Measurements from ENCODE around the gene P3H2. TPM values are rescaled to one million over a fixed set of nuclear protein-coding genes. Genes with fewer than 3 reads are reported as not detected.
A peak's percentile ranks its signal among the peaks of the same experiment; 100 is the strongest.
"Not testable (repeated sequence)": the region's sequence is repeated elsewhere in the genome, so short reads cannot be mapped to it uniquely, and the experiment has no call there.

Gene P3H2, protein sequence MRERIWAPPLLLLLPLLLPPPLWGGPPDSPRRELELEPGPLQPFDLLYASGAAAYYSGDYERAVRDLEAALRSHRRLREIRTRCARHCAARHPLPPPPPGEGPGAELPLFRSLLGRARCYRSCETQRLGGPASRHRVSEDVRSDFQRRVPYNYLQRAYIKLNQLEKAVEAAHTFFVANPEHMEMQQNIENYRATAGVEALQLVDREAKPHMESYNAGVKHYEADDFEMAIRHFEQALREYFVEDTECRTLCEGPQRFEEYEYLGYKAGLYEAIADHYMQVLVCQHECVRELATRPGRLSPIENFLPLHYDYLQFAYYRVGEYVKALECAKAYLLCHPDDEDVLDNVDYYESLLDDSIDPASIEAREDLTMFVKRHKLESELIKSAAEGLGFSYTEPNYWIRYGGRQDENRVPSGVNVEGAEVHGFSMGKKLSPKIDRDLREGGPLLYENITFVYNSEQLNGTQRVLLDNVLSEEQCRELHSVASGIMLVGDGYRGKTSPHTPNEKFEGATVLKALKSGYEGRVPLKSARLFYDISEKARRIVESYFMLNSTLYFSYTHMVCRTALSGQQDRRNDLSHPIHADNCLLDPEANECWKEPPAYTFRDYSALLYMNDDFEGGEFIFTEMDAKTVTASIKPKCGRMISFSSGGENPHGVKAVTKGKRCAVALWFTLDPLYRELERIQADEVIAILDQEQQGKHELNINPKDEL
- 3.9 TPM for total RNA-seq

DNA sequence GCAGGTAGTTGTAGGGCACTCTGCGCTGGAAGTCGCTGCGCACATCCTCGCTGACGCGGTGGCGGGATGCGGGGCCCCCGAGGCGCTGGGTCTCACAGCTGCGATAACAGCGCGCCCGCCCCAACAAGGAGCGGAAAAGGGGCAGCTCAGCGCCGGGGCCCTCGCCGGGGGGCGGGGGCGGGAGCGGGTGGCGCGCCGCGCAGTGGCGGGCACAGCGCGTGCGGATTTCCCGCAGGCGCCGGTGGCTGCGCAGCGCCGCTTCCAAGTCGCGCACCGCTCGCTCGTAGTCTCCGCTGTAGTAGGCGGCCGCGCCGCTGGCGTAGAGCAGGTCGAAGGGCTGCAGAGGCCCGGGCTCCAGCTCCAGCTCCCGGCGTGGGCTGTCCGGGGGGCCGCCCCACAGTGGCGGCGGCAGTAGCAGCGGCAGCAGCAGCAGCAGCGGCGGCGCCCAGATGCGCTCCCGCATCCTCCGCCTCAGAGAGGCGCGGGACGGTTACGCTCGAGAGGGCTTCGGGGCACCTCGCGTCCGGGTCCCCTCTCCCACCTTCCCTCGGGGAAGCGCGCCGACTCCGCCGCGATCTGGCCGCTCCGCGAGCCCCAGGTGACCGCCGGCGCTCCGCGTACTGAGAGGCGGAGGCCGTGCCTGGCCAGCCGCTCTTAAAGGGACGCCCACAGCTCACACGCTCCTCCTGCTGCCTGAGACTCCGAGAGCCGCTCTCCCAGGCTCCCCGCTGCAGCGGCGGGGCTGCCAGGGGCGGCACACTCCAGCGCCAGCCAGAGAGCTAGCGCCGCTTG is at the start of gene P3H2:
Gene P3H2, minus strand, starts transcription at position 629 of the 792 bp plus-strand sequence. Its CDS starts 166 bp downstream, at position 463.
- peak; percentile 97 for ATAC-seq
- DNase-seq (ENCODE audit: low spot score) = peak; percentile 72

DNA sequence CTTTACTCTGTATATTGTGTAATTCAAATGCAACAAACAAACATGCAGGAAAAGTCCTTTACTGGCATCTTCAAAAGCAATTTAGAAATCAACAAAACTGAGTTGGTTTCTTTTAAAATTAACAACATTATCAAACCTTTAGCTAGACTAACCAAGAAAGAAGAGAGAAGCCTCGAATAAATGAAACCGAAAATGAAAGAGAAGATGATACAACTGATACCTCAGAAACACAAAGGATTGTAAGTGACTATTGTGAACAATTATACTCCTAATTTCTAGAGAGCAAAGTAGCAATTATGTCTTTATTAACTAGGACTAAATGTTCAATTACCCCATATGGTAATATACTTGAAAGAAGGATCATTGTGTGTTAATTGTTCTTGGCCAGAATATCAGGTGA is 49.2 kb upstream of the P3H2 start:
- no peak for DNase-seq (ENCODE audit: low spot score)
- no peak for ATAC-seq

DNA sequence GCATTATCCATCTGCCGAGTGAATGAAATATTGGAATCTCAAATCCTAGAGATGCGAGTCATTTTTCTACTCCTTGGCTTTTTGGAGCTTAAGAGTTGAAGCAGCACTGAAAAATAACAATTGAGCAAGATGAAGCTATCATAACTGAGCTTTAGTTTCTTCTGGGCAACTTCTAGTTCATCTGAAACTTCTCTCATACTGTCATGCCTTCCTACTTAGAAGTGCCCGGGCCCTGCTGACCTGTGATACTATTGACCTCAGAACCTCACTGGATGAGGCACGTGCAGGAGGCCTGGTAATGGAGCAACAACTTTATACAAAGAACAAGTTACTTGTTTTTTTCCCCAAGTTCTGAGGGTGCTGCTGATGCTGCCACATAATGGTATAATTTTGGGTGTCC is 48.5 kb upstream of the P3H2 start:
- DNase-seq (ENCODE audit: low spot score) (no peak), ATAC-seq (peak; percentile 57)

DNA sequence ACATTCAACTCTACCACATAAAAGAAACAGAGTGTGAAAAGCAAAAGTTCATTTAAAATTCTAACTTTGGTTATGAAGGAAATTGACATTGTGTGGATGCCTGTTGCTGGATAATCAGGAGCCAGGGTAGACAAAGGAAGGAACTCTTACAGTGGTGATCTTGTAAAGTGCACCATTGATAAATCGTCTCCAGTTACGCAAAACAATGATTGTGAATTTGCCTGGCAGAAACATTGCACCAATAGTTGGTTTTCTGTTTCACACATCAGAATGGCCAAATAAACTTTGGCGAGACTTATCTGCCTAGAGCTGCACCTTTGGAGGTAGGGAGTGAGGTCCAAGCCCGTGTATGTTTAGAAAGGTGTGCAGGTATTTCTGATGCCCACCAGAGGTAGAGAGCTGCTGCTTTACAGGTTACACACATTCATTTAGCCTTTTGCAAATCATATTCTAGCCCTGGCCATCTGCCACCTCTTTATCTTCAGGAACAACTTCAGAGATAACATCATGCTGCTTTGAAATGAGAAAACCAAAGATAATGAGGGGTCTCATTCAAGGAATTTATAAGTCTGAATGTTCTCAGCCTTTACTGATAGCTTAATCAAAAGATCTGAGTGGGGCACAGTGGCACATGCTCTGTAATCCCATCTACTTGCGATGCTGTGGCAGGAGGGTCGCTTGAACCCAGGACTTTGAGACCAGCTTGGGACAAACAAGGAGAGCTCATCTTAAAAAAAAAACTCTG is 47.4 kb upstream of the P3H2 start:
- ATAC-seq (peak; percentile 17), DNase-seq (ENCODE audit: low spot score) (no peak)

DNA sequence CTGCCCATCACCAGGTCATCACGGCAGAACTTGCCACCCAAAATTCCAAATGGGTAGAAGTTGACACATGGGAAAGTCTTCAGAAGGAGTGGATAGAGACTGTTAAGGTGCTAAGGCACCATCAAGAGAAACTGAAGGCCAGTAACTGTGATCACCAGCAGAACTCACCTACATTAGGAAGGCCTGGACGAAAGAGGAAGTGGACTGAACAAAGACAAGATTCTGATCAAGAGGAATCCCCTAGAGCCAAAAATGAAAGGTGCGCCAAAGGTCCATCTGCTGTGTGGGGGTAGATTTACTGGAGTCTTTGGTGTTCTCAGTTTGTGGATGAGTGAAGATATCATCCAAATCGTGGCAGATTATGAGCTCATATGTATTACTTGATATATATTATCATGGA is 46.3 kb upstream of the P3H2 start:
- DNase-seq (ENCODE audit: low spot score) = no peak
- ATAC-seq = no peak

DNA sequence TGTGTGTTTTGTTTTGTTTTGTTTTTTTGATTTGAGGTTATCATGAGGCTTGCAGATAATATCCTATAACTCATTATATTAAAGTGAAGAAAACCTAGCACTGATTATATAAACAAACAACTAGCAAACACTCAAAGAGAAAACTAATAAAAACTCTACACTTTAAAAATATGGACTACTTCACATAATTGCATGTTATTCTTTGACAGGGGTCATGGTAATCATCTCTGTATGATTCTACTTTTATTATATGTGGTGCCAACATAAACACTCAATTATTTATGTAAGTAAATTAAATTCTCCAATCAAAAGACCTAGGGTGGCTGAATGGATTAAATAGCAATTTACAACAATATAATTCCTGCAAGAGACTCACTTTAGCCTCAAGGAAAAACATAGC is 44.6 kb upstream of the P3H2 start:
- DNase-seq (ENCODE audit: low spot score) = no peak
- no peak for ATAC-seq

DNA sequence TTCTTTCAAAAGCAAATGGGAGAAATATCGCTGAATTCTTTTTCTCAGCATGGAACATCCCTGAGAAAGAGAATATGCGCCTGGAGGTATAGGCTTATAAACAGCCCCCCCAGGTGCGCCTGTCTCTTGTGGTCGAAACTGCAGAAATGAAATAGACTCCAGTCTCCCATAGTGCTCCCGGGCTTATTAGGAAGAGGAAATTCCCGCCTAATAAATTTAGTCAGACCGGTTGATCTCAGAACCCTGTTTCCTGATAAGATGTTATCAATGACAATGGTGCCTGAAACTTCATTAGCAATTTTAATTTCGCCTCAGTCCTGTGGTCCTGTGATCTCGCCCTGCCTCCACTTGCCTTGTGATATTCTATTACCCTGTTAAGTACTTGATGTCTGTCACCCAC is 41.3 kb upstream of the P3H2 start:
- not testable (repeated sequence) for ATAC-seq; DNase-seq (ENCODE audit: low spot score)

DNA sequence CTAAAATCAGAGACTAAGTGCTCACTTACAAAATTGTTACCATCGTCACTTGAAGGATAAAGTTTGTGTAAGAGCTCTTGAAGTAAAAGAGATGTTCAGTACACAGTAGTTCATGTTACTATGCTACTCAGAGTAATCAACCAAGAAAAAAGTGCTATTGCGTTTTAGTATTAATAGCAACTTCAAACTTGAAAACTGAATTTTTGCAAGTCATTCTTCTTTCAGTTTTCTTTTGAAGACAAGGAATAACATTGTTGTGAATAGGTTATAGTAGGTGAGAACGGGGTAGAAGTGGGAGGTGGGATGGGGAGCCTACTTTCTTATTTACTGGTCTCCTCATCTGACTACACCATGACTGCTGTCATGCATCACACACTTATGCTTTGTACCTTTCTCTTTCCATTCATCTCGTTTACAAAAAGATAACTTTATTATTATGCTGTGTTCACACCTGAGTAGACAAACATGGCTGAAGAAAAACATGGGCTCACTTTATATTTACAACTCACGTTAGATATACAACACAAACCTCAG is 39.3 kb upstream of the P3H2 start:
- DNase-seq (ENCODE audit: low spot score) = no peak
- ATAC-seq = no peak

DNA sequence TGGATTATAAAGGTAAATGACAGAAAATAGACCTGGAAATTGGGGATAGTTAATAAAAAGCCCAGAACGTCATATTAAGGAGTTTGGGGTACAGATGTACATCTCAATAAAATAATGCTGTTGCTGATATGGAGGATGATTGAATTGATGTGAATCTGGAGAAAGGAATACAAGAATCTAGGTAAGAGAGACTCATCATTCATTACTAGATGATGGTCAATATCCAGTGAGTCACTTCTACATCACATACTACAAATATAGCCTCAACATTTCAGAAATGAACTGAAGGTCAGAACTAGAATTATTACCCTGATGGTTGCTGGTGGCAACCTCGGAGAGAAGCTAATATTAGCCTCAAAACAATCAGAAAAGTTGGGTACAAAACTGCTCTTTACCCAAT is 37.6 kb upstream of the P3H2 start:
- DNase-seq (ENCODE audit: low spot score) (no peak), ATAC-seq (no peak)

DNA sequence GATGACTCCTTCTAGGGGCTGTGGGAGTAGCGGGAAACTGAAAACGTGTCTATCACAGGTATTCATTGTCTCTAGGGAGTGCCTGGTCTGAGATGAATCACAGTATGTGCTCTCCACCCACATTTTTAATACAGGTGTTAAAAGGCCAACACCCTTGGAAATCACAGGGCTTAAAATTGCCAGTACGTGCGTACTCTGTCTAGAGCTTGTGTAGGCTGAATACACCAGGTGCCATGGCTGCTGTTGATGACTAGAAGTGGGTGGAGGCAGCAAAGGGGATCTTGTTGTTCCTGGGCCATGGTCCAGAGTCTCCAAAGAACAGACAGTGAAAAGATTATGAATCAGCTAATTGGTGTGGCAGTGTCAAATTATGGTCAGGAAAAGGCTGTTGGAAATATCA is 35.1 kb upstream of the P3H2 start:
- ATAC-seq (no peak), DNase-seq (ENCODE audit: low spot score) (no peak)

DNA sequence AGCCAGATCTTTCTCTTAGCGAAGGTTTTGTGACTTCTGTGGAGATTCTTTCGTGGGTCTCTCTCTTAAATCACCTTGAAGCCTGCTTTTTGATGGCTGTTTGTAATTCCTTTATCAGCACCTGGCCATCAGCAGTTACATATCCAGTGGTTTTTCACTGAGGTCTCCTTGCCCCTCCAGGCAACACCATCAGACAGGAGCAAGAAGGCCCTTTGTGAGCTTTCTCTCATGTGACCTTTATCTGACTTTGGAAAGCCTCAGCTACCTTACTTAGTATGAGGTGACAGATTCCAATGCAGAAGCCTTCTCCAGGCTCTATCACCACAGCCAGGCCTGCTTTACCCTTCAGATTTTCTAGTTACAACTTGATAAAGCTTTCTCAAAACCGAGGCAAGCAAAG is 30.0 kb upstream of the P3H2 start:
- ATAC-seq = no peak
- no peak for DNase-seq (ENCODE audit: low spot score)

DNA sequence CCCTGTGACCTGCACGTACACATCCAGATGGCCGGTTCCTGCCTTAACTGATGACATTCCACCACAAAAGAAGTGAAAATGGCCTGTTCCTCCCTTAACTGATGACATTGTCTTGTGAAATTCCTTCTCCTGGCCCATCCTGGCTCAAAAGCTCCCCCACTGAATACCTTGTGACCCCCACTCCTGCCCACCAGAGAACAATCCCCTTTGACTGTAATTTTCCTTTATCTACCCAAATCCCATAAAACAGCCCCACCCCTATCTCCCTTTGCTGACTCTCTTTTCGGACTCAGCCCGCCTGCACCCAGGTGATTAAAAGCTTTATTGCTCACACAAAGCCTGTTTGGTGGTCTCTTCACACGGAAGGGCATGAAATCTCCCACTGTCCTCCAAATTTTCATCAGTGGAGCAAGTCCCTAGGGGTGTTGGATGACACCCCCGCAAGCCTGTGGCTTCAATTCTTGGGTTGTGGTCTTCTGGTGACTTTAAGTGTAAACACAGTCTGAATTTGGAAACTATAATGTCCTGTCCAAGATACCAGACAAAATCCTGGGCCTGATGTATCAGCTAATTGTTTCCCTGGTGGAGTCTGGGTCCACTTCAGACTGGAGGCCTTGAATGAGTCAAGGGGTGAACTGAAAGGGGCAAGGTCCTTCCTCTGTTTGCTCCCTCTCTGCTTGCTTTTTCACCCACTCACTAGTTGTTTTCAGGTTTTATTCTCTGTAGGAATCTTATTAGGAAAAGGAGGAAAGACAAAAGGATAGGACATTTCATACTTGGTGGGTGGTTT is 29.3 kb upstream of the P3H2 start:
- DNase-seq (ENCODE audit: low spot score); ATAC-seq: not testable (repeated sequence)

DNA sequence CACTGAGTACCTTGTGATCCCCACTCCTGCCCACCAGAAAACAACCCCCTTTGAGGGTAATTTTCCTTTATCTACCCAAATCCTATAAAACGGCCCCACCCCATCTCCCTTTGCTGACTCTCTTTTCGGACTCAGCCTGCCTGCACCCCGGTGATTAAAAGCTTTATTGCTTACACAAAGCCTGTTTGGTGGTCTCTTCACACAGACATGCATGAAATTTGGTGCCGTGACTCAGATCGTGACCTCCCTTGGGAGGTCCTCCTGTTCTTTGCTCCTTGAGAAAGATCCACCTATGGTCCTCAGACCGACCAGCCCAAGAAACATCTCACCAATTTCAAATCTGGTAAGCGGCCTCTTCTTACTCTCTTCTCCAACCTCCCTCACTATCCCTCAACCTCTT is 24.1 kb upstream of the P3H2 start:
- not testable (repeated sequence) for ATAC-seq; DNase-seq (ENCODE audit: low spot score)

DNA sequence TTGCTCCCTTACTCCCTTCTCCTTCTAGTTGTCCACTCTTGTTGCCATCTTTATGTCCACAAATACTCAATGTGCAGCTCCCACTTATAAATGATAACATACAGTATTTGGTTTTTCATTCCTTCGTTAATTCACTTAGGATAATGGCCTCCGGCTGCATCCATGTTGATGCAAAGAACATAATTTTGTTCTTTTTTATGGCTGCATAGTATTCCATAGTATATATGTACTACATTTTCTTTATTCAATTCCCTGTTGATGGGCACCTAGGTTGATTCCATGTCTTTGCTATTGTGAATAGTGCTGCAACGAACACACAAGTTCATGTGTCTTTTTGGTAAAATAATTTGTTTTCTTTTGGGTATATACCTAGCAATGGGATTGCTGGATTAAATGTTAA is 21.3 kb upstream of the P3H2 start:
- no peak for ATAC-seq

DNA sequence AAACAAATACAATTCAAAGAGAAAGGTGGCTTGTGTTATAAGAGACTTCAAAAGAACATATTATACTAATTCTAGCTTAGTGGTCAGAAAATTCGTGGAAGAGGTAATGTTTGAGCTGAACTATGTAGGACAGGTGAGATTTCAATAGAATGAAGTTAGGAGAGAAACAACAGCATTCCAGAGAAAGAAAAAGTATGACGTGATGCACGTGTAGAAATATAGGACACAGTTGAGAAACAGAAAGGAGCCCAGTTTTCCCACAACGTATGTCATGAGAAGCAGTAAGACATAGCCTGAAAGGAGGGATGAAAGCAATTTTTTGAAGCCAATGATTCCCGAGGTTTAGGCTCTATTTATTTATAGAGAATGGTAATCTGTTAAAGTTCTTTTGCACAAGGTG is 18.7 kb upstream of the P3H2 start:
- ATAC-seq (no peak), DNase-seq (ENCODE audit: low spot score) (no peak)

More for the DNA sequence above, 21.3 kb upstream of the P3H2 start:
- no peak for DNase-seq (ENCODE audit: low spot score)

DNA sequence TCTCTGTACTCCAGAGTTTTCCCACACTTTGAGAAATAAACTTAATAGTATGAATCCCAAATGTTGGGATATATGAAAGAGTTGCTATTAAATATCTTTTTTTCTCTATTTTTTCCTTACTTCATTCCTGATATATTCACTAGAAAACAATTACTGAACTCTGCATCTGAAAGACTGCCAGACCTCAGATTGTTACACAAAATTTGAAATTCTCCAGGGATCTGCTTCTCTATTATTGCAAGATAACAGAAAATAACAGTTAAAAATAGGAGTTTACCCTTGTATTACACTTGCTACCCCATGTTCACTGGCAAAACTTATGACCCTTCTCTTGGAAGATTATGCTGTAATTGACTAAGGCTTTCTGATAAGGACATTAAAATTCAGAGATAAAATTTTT is 11.7 kb upstream of the P3H2 start:
- DNase-seq (ENCODE audit: low spot score) (no peak), ATAC-seq (no peak)

DNA sequence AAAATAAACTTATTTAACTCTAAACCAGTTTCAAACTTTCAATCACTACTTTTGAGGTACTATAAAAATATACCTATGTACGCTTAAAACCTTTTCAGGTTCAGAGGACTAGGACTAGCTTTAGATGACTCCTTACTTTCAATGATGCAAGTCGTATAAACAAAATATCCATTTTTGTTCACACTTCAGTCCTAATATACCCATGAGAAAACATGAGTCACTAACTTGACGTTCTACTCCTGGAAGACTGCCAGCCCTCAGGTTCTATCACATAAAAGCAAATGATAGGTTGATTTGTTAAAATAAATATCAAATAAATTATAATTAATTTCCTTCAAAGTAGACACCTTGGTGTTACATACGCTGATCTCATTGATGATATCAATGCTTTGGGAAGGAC is 10.6 kb upstream of the P3H2 start:
- DNase-seq (ENCODE audit: low spot score) (no peak), ATAC-seq (no peak)

DNA sequence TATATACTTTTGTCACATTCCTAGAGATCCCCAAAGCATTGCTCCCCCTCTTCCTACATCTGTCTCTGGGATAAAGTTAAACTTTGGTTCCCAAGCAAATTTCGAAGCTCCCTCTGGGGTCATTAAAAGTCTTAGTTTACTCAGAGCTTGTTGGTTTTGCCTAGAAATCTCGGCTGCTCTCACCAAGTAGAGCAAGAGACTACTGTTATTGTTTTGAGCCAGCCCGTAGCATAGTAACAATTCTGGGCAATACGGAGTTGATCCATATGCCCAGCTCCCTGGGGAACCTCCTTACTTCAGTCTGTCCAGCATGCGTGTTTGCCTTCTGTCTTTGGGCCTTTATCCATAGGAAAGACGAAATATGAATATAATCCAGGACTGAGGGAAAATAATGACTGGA is 10.0 kb upstream of the P3H2 start:
- DNase-seq (ENCODE audit: low spot score) = no peak
- ATAC-seq = no peak

DNA sequence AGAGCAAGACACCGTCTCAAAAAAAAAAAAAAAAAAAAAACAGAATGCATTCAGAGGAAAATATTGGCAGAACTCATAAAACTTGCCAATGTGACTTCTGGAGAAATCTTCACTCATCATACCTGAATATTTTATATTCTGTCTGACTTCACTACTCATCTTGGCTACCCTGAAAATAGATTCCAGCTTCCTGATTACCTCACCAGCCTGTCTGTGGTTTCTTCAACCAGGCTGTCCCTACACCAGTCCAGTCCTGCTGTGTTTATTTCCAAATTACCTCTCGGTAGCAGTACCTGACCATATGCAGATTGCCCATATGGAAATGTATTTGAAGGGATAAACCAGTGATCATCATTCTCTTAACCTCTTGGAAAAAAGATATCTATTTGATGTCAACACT is 9.3 kb upstream of the P3H2 start:
- ATAC-seq (no peak), DNase-seq (ENCODE audit: low spot score) (no peak)

DNA sequence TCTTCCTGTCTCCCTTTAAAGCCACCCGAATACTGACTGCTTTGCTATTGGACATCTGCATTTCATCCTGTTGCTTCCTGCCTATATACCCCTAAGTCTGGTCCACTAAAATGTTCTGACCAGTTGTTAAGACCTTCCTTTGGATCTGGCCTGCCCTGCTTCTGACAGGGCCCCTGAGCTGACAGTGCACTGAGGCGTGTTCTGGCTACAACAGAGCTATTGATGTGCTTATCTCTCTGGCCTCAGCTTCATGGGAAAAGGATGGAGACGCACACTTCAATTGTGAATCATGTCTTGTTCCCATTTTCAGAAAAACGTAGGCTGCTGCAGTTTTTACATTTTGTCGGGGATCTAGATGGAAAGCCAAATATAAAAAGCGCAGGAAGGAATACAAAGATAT is 7.1 kb upstream of the P3H2 start:
- no peak for ATAC-seq

More for the DNA sequence above, 7.1 kb upstream of the P3H2 start:
- DNase-seq (ENCODE audit: low spot score) = no peak
